HepG2 (cell line): ENCODE measurements around the gene ELOA2.

ENCODE experiments used
- CBX5 ChIP-seq: sonication (generic); formaldehyde crosslinking; IDR thresholded peaks from 2 replicates; pipeline ENCODE4 v1.4.0; 2020; ENCODE audit warnings: missing genetic modification reagents, borderline replicate concordance
- CTCF ChIP-seq: sonication (generic); formaldehyde crosslinking; IDR thresholded peaks from 2 replicates; pipeline ENCODE4 v1.5.0; 2020; ENCODE audit warnings: mild to moderate bottlenecking, missing genetic modification reagents, moderate library complexity
- ETV6 ChIP-seq: sonication (generic); formaldehyde crosslinking; conservative IDR thresholded peaks from 2 replicates; pipeline ENCODE4 v1.4.0; 2020; ENCODE audit warnings: missing genetic modification reagents
- HNF4A ChIP-seq: sonication (generic); formaldehyde crosslinking; IDR thresholded peaks from 2 replicates; pipeline ENCODE4 v1.4.0; 2020; ENCODE audit warnings: missing genetic modification reagents
- HOXA7 ChIP-seq: sonication (generic); formaldehyde crosslinking; IDR thresholded peaks from 2 replicates; pipeline ENCODE4 v1.8.1; 2022; ENCODE audit warnings: mild to moderate bottlenecking, missing genetic modification reagents, moderate library complexity
- MXI1 ChIP-seq: IDR thresholded peaks from 3 replicates; pipeline ENCODE4 v1.6.1; 2012; ENCODE audit warnings: low read depth, low read length, inconsistent platforms, borderline replicate concordance
- NFIC ChIP-seq: IDR thresholded peaks from 2 replicates; pipeline ENCODE4 v1.6.1; 2012; ENCODE audit warnings: mild to moderate bottlenecking, low read length, inconsistent platforms
- NFYB ChIP-seq: sonication (generic); formaldehyde crosslinking; IDR thresholded peaks from 2 replicates; pipeline ENCODE4 v1.4.0; 2020; ENCODE audit warnings: missing genetic modification reagents
- SNRNP70 ChIP-seq: fragments of 200-400 bp; formaldehyde crosslinking; IDR thresholded peaks from 2 replicates; pipeline ENCODE4 v1.6.1; 2017; ENCODE audit warnings: mild to moderate bottlenecking, low read depth, low read length, moderate library complexity
- TARDBP ChIP-seq: sonication (generic); formaldehyde crosslinking; IDR thresholded peaks from 2 replicates; pipeline ENCODE4 v1.8.0; 2022; ENCODE audit warnings: mild to moderate bottlenecking, missing genetic modification reagents
- TCF7L2 ChIP-seq: IDR thresholded peaks from 2 replicates; pipeline ENCODE4 v1.6.1; 2011; ENCODE audit warnings: mild to moderate bottlenecking, low read depth, low read length, moderate library complexity
- ZNF503 ChIP-seq: sonication (generic); formaldehyde crosslinking; IDR thresholded peaks from 2 replicates; pipeline ENCODE4 v1.4.0; 2020; ENCODE audit warnings: missing genetic modification reagents

- TF ChIP-seq HNF4A (CRISPR knock-in tag) (no peak), CTCF (no peak), NFYB (CRISPR knock-in tag) (no peak), TCF7L2 (no peak), CBX5 (no peak), ZNF503 (CRISPR knock-in tag) (no peak), TARDBP (CRISPR knock-in tag) (no peak), MXI1 (no peak), SNRNP70 (no peak), HOXA7 (CRISPR knock-in tag) (no peak), ETV6 (CRISPR knock-in tag) (no peak), NFIC (no peak)
Measured at GRCh38 chr18:47077111-47077510, 41.7 kb upstream of the ELOA2 start.
